ENCODE measurements around the gene ATP13A4. TPM values are rescaled to one million over a fixed set of nuclear protein-coding genes. Genes with fewer than 3 reads are reported as not detected.
A peak's percentile ranks its signal among the peaks of the same experiment; 100 is the strongest.

ATP13A4 gene
- total and polyA plus RNA-seq, 4 experiments from 2014 or later, result 0.25 to 3.0 (median 2.3) TPM; not detected in 1

GRCh38 chr3:193574488-193575070, 19.9 kb upstream of the ATP13A4 start:
- ChIA-PET CTCF (ENCODE audit: partially characterized antibody) (no interaction called here), POLR2A (ENCODE audit: partially characterized antibody) (no interaction called here)
- intact Hi-C loops (cut with micrococcal nuclease), result no loop called here
- Mint-ChIP-seq H3K27ac (peak overlapping the region in 1 of 7 donors; percentile 9), H3K27me3 (no peaks in the 10 kb centered on the region), H3K9me3 (no peaks in the 10 kb centered on the region), H3K4me1 (peaks cover 0 to 2% (median 0%) of the 10 kb centered on the region in 4 donors), H3K4me3 (no peak overlapping the region), H3K36me3 (no peaks in the 10 kb centered on the region)
- H3K36me3 ChIP-seq (ENCODE audit: insufficient read depth, low read length), result no peaks in the 10 kb centered on the region
- H3K4me1 ChIP-seq (ENCODE audit: insufficient read depth, low read length), result no peaks in the 10 kb centered on the region
- no peak for DNase-seq
- no peak overlapping the region for H3K27ac ChIP-seq (ENCODE audit: low read depth, low read length)
- H3K4me3 ChIP-seq (ENCODE audit: low read length in 2 of 2), result no peak overlapping the region
- H3K9me3 ChIP-seq (ENCODE audit: control insufficient read depth in 1 of 2, low read length in 2 of 2), result no peaks in the 10 kb centered on the region
- H3K27me3 ChIP-seq (ENCODE audit: insufficient read depth, low read length), result no peaks in the 10 kb centered on the region

GRCh38 chr3:193573403-193574191, 18.9 kb upstream of the ATP13A4 start:
- intact Hi-C loops (cut with micrococcal nuclease), result no loop called here
- POLR2A ChIA-PET (ENCODE audit: partially characterized antibody), result no interaction called here
- no peak for DNase-seq

GRCh38 chr3:193572426-193572908, 17.8 kb upstream of the ATP13A4 start:
- no peaks in the 10 kb centered on the region for H3K9me3 Mint-ChIP-seq
- no peak overlapping the region for H3K4me3 ChIP-seq (ENCODE audit: low read length in 2 of 2)
- H3K36me3 ChIP-seq (ENCODE audit: insufficient read depth, low read length), result no peaks in the 10 kb centered on the region
- DNase-seq, result peak in 4 of 5 donors; percentile 35 to 44 (median 42)
- H3K9me3 ChIP-seq (ENCODE audit: control insufficient read depth in 1 of 2, low read length in 2 of 2), result no peaks in the 10 kb centered on the region
- no peaks in the 10 kb centered on the region for H3K36me3 Mint-ChIP-seq
- H3K4me1 ChIP-seq (ENCODE audit: insufficient read depth, low read length), result no peaks in the 10 kb centered on the region
- no peak overlapping the region for H3K27ac Mint-ChIP-seq
- CTCF ChIA-PET (ENCODE audit: partially characterized antibody), result interaction anchor here (0.8 to 2.3 kb wide), 6 partner anchors 10 to 760 kb away, joined by 3 to 7 read pairs (median 6); no protein-coding TSS in a partner anchor
- intact Hi-C loops (cut with micrococcal nuclease), result loop anchor here (1.0 kb wide), 1 partner anchor 111 kb away; no protein-coding TSS in a partner anchor
- H3K27me3 Mint-ChIP-seq, result peaks cover 0 to 4% of the 10 kb centered on the region in 2 donors
- H3K27me3 ChIP-seq (ENCODE audit: insufficient read depth, low read length), result no peaks in the 10 kb centered on the region
- H3K27ac ChIP-seq (ENCODE audit: low read depth, low read length), result no peak overlapping the region
- peaks cover 0 to 2% (median 0%) of the 10 kb centered on the region in 4 donors for H3K4me1 Mint-ChIP-seq
- POLR2A ChIA-PET (ENCODE audit: partially characterized antibody), result interaction anchor here (0.6 kb wide), 1 partner anchor 230 kb away, joined by 3 read pairs; no protein-coding TSS in a partner anchor
- H3K4me3 Mint-ChIP-seq, result no peak overlapping the region

More at GRCh38 chr3:193573403-193574191, 18.9 kb upstream of the ATP13A4 start:
- H3K36me3 ChIP-seq (ENCODE audit: insufficient read depth, low read length), result no peaks in the 10 kb centered on the region
- H3K4me1 ChIP-seq (ENCODE audit: insufficient read depth, low read length), result no peaks in the 10 kb centered on the region
- Mint-ChIP-seq H3K36me3 (no peaks in the 10 kb centered on the region), H3K27me3 (no peaks in the 10 kb centered on the region), H3K27ac (peak overlapping the region in 1 of 7 donors; percentile 60), H3K9me3 (no peaks in the 10 kb centered on the region), H3K4me1 (peaks cover 0 to 2% (median 0%) of the 10 kb centered on the region in 4 donors), H3K4me3 (no peak overlapping the region)
- no peaks in the 10 kb centered on the region for H3K27me3 ChIP-seq (ENCODE audit: insufficient read depth, low read length)
- H3K4me3 ChIP-seq (ENCODE audit: low read length in 2 of 2), result no peak overlapping the region
- no peak overlapping the region for H3K27ac ChIP-seq (ENCODE audit: low read depth, low read length)
- CTCF ChIA-PET (ENCODE audit: partially characterized antibody), result interaction anchor here (1.0 to 2.3 kb wide), 5 partner anchors 11 to 761 kb away, joined by 3 to 7 read pairs (median 6); no protein-coding TSS in a partner anchor
- H3K9me3 ChIP-seq (ENCODE audit: control insufficient read depth in 1 of 2, low read length in 2 of 2), result no peaks in the 10 kb centered on the region

- Histone ChIP-seq H3K4me3 (ENCODE audit: low read length in 2 of 2) (no peak overlapping the region), H3K4me1 (ENCODE audit: insufficient read depth, low read length) (no peaks in the 10 kb centered on the region), H3K27me3 (ENCODE audit: insufficient read depth, low read length) (no peaks in the 10 kb centered on the region), H3K27ac (ENCODE audit: low read depth, low read length) (no peak overlapping the region), H3K36me3 (ENCODE audit: insufficient read depth, low read length) (no peaks in the 10 kb centered on the region), H3K9me3 (ENCODE audit: control insufficient read depth in 1 of 2, low read length in 2 of 2) (no peaks in the 10 kb centered on the region)
- ChIA-PET CTCF (ENCODE audit: partially characterized antibody) (interaction anchor here (0.6 kb wide), 1 partner anchor 373 kb away, joined by 3 read pairs; no protein-coding TSS in a partner anchor), POLR2A (ENCODE audit: partially characterized antibody) (no interaction called here)
- Mint-ChIP-seq H3K27ac (no peak overlapping the region), H3K9me3 (no peaks in the 10 kb centered on the region), H3K4me1 (peaks cover 0 to 2% (median 0%) of the 10 kb centered on the region in 4 donors), H3K36me3 (no peaks in the 10 kb centered on the region), H3K27me3 (peaks cover 0 to 4% of the 10 kb centered on the region in 2 donors), H3K4me3 (no peak overlapping the region)
- intact Hi-C loops (cut with micrococcal nuclease), result no loop called here
- no peak for DNase-seq
Observed at GRCh38 chr3:193569119-193569518, 14.4 kb upstream of the ATP13A4 start.

GRCh38 chr3:193564012-193564411, 9.3 kb upstream of the ATP13A4 start:
- H3K4me1 Mint-ChIP-seq, result no peaks in the 10 kb centered on the region
- no peak for DNase-seq
- peaks cover 0 to 4% of the 10 kb centered on the region in 2 donors for H3K27me3 Mint-ChIP-seq
- no peak overlapping the region for H3K27ac Mint-ChIP-seq
- H3K9me3 ChIP-seq (ENCODE audit: control insufficient read depth in 1 of 2, low read length in 2 of 2), result no peaks in the 10 kb centered on the region
- no peak overlapping the region for H3K4me3 Mint-ChIP-seq
- POLR2A ChIA-PET (ENCODE audit: partially characterized antibody), result no interaction called here
- CTCF ChIA-PET (ENCODE audit: partially characterized antibody), result interaction anchor here (0.6 kb wide), 1 partner anchor 23 kb away, joined by 3 read pairs; no protein-coding TSS in a partner anchor
- H3K4me1 ChIP-seq (ENCODE audit: insufficient read depth, low read length), result no peaks in the 10 kb centered on the region
- intact Hi-C loops (cut with micrococcal nuclease), result no loop called here
- no peaks in the 10 kb centered on the region for H3K36me3 ChIP-seq (ENCODE audit: insufficient read depth, low read length)
- H3K36me3 Mint-ChIP-seq, result no peaks in the 10 kb centered on the region
- no peaks in the 10 kb centered on the region for H3K9me3 Mint-ChIP-seq
- H3K27me3 ChIP-seq (ENCODE audit: insufficient read depth, low read length), result no peaks in the 10 kb centered on the region
- H3K27ac ChIP-seq (ENCODE audit: low read depth, low read length), result no peak overlapping the region
- no peak overlapping the region for H3K4me3 ChIP-seq (ENCODE audit: low read length in 2 of 2)

GRCh38 chr3:193563426-193563825, 8.7 kb upstream of the ATP13A4 start:
- no peaks in the 10 kb centered on the region for H3K27me3 ChIP-seq (ENCODE audit: insufficient read depth, low read length)
- Mint-ChIP-seq H3K9me3 (no peaks in the 10 kb centered on the region), H3K27ac (no peak overlapping the region), H3K4me1 (no peaks in the 10 kb centered on the region), H3K36me3 (no peaks in the 10 kb centered on the region), H3K27me3 (peaks cover 0 to 3% of the 10 kb centered on the region in 2 donors), H3K4me3 (no peak overlapping the region)
- no peak overlapping the region for H3K27ac ChIP-seq (ENCODE audit: low read depth, low read length)
- no peaks in the 10 kb centered on the region for H3K9me3 ChIP-seq (ENCODE audit: control insufficient read depth in 1 of 2, low read length in 2 of 2)
- no peak for DNase-seq
- ChIA-PET CTCF (ENCODE audit: partially characterized antibody) (interaction anchor here (1.1 kb wide), 1 partner anchor 9 kb away, joined by 3 read pairs; no protein-coding TSS in a partner anchor), POLR2A (ENCODE audit: partially characterized antibody) (no interaction called here)
- H3K4me1 ChIP-seq (ENCODE audit: insufficient read depth, low read length), result no peaks in the 10 kb centered on the region
- H3K4me3 ChIP-seq (ENCODE audit: low read length in 2 of 2), result no peak overlapping the region
- intact Hi-C loops (cut with micrococcal nuclease), result no loop called here
- H3K36me3 ChIP-seq (ENCODE audit: insufficient read depth, low read length), result no peaks in the 10 kb centered on the region

GRCh38 chr3:193560870-193561269, 6.2 kb upstream of the ATP13A4 start:
- no peak overlapping the region for H3K4me3 Mint-ChIP-seq

More at GRCh38 chr3:193560870-193561269, 6.2 kb upstream of the ATP13A4 start:
- DNase-seq, result no peak
- H3K27ac Mint-ChIP-seq, result no peak overlapping the region
- ChIA-PET POLR2A (ENCODE audit: partially characterized antibody) (no interaction called here), CTCF (ENCODE audit: partially characterized antibody) (no interaction called here)
- H3K36me3 ChIP-seq (ENCODE audit: insufficient read depth, low read length), result no peaks in the 10 kb centered on the region
- no peaks in the 10 kb centered on the region for H3K27me3 ChIP-seq (ENCODE audit: insufficient read depth, low read length)
- no peaks in the 10 kb centered on the region for H3K9me3 ChIP-seq (ENCODE audit: control insufficient read depth in 1 of 2, low read length in 2 of 2)
- no peak overlapping the region for H3K27ac ChIP-seq (ENCODE audit: low read depth, low read length)
- intact Hi-C loops (cut with micrococcal nuclease), result no loop called here
- H3K4me3 ChIP-seq (ENCODE audit: low read length in 2 of 2), result no peak overlapping the region
- no peaks in the 10 kb centered on the region for H3K9me3 Mint-ChIP-seq
- H3K4me1 ChIP-seq (ENCODE audit: insufficient read depth, low read length), result no peaks in the 10 kb centered on the region
- H3K4me1 Mint-ChIP-seq, result no peaks in the 10 kb centered on the region
- no peaks in the 10 kb centered on the region for H3K27me3 Mint-ChIP-seq
- no peaks in the 10 kb centered on the region for H3K36me3 Mint-ChIP-seq
